H9 (cell line): ENCODE results near the gene SSBP3. TPM values are rescaled to one million over a fixed set of nuclear protein-coding genes. Genes with fewer than 3 reads are reported as not detected.

Experiments
- DNase-seq: peaks from one replicate; pipeline ENCODE4 v3.0.0-alpha.2; 2017
- H2AFZ ChIP-seq: one replicate; pipeline ENCODE4 v1.6.1; 2013; ENCODE audit warnings: mild to moderate bottlenecking, low read length, control low read depth, moderate library complexity
- H2AK5ac ChIP-seq: 2 replicates; pipeline ENCODE4 v1.6.1; 2013; ENCODE audit warnings: low read length, control low read depth, mixed read lengths; ENCODE audit not compliant: insufficient read length
- H2BK120ac ChIP-seq: one replicate; pipeline ENCODE4 v1.6.1; 2013; ENCODE audit warnings: low read depth, mild to moderate bottlenecking, low read length, control low read depth, inconsistent platforms; ENCODE audit not compliant: poor library complexity, severe bottlenecking
- H2BK12ac ChIP-seq: 2 replicates; pipeline ENCODE4 v1.6.1; 2013; ENCODE audit warnings: low read length, control low read depth, mixed read lengths, low read depth; ENCODE audit not compliant: insufficient read length
- H2BK15ac ChIP-seq: 2 replicates; pipeline ENCODE4 v1.6.1; 2013; ENCODE audit warnings: low read depth, low read length, control low read depth
- H2BK20ac ChIP-seq: one replicate; pipeline ENCODE4 v1.6.1; 2013; ENCODE audit warnings: low read depth, mild to moderate bottlenecking, low read length, control low read depth, inconsistent platforms; ENCODE audit not compliant: poor library complexity, severe bottlenecking
- H2BK5ac ChIP-seq: 2 replicates; pipeline ENCODE4 v1.6.1; 2013; ENCODE audit warnings: low read length, control low read depth, mixed read lengths; ENCODE audit not compliant: insufficient read length
- H3K14ac ChIP-seq: 2 replicates; pipeline ENCODE4 v1.6.1; 2013; ENCODE audit warnings: low read length, control low read depth; ENCODE audit not compliant: insufficient read depth
- H3K18ac ChIP-seq: 2 replicates; pipeline ENCODE4 v1.6.1; 2013; ENCODE audit warnings: low read depth, mild to moderate bottlenecking, mixed read lengths, low read length, control low read depth; ENCODE audit not compliant: insufficient read length
- H3K23ac ChIP-seq: 2 replicates; pipeline ENCODE4 v1.6.1; 2013; ENCODE audit warnings: low read length, control low read depth, mixed read lengths, low read depth; ENCODE audit not compliant: insufficient read length
- H3K23me2 ChIP-seq: 2 replicates; pipeline ENCODE4 v1.6.1; 2013; ENCODE audit warnings: low read depth, mild to moderate bottlenecking, mixed read lengths, low read length, control low read depth; ENCODE audit not compliant: insufficient read length, poor library complexity, severe bottlenecking
- H3K27ac ChIP-seq: 2 replicates; pipeline ENCODE4 v1.5.1; 2013; ENCODE audit warnings: low read length, control low read depth, mixed read lengths, low read depth; ENCODE audit not compliant: insufficient read length
- H3K27me3 ChIP-seq: 2 replicates; pipeline ENCODE4 v1.6.1; 2013; ENCODE audit warnings: low read length, control low read depth, inconsistent platforms; ENCODE audit not compliant: insufficient read depth
- H3K4ac ChIP-seq: 2 replicates; pipeline ENCODE4 v1.6.1; 2013; ENCODE audit warnings: low read depth, mild to moderate bottlenecking, control low read depth, inconsistent platforms, low read length, moderate library complexity
- H3K4me1 ChIP-seq: 2 replicates; pipeline ENCODE4 v1.6.1; 2013; ENCODE audit warnings: low read length, control low read depth, inconsistent platforms; ENCODE audit not compliant: insufficient read depth
- H3K4me2 ChIP-seq: 2 replicates; pipeline ENCODE4 v1.6.1; 2013; ENCODE audit warnings: low read length, control low read depth, mixed read lengths; ENCODE audit not compliant: insufficient read length, insufficient read depth
- H3K56ac ChIP-seq: 2 replicates; pipeline ENCODE4 v1.6.1; 2013; ENCODE audit warnings: low read depth, mild to moderate bottlenecking, mixed read lengths, low read length, control low read depth; ENCODE audit not compliant: insufficient read length
- H3K79me1 ChIP-seq: 2 replicates; pipeline ENCODE4 v1.6.1; 2013; ENCODE audit warnings: low read depth, mild to moderate bottlenecking, moderate library complexity, low read length, control low read depth, inconsistent platforms; ENCODE audit not compliant: insufficient read depth, poor library complexity, severe bottlenecking
- H3K79me2 ChIP-seq: 2 replicates; pipeline ENCODE4 v1.6.1; 2013; ENCODE audit warnings: low read length, control low read depth, inconsistent platforms; ENCODE audit not compliant: insufficient read depth
- H3K9ac ChIP-seq: 2 replicates; pipeline ENCODE4 v1.6.1; 2013; ENCODE audit warnings: low read length, control low read depth, mixed read lengths; ENCODE audit not compliant: insufficient read length; ENCODE audit errors: extremely low read depth
- H3K9me3 ChIP-seq: one replicate; pipeline ENCODE4 v1.6.1; 2013; ENCODE audit warnings: low read depth, low read length, inconsistent platforms; ENCODE audit not compliant: control insufficient read depth
- H3T11ph ChIP-seq: one replicate; pipeline ENCODE4 v1.6.1; 2013; ENCODE audit warnings: mild to moderate bottlenecking, low read length, control low read depth, inconsistent platforms
- H4K20me1 ChIP-seq: one replicate; pipeline ENCODE4 v1.6.1; 2013; ENCODE audit not compliant: control insufficient read depth, insufficient read length, insufficient read depth
- H4K5ac ChIP-seq: 2 replicates; pipeline ENCODE4 v1.6.1; 2013; ENCODE audit warnings: low read depth, mild to moderate bottlenecking, mixed read lengths, low read length, control low read depth; ENCODE audit not compliant: insufficient read length
- H4K8ac ChIP-seq: replicated peaks from 2 replicates; pipeline ENCODE4 v1.6.1; 2013; ENCODE audit warnings: low read length, control low read depth, mixed read lengths, low read depth; ENCODE audit not compliant: insufficient read length
- H4K91ac ChIP-seq: 2 replicates; pipeline ENCODE4 v1.6.1; 2013; ENCODE audit warnings: low read depth, mild to moderate bottlenecking, moderate library complexity, mixed read lengths, low read length, control low read depth; ENCODE audit not compliant: insufficient read length
- H3K27ac Mint-ChIP-seq, 3 experiments: 2 replicates in 2 of 3; 3 replicates in 1 of 3; pipeline ENCODE4 v1.8.0; 2020 to 2021; ENCODE audit warnings: mixed read lengths in 3 of 3, mild to moderate bottlenecking in 1 of 3, moderate library complexity in 1 of 3
- H3K27me3 Mint-ChIP-seq: 2 replicates; pipeline ENCODE4 v1.8.0; 2021; ENCODE audit warnings: low read depth, mild to moderate bottlenecking, moderate library complexity, mixed read lengths
- H3K36me3 Mint-ChIP-seq, 3 experiments: 2 replicates in 2 of 3; 3 replicates in 1 of 3; pipeline ENCODE4 v1.8.0; 2020 to 2021; ENCODE audit warnings: low read depth in 3 of 3, mixed read lengths in 3 of 3; ENCODE audit not compliant: insufficient read depth in 1 of 3
- H3K4me1 Mint-ChIP-seq, 2 experiments: 2 replicates each; pipeline ENCODE4 v1.8.0; 2020; ENCODE audit warnings: mixed read lengths in 2 of 2
- H3K4me3 Mint-ChIP-seq, 2 experiments: 2 replicates in 1 of 2; 3 replicates in 1 of 2; pipeline ENCODE4 v1.8.0; 2020 to 2021; ENCODE audit warnings: mild to moderate bottlenecking in 2 of 2, mixed read lengths in 2 of 2, moderate library complexity in 1 of 2
- H3K9me3 Mint-ChIP-seq, 2 experiments: 2 replicates in 1 of 2; 3 replicates in 1 of 2; pipeline ENCODE4 v1.8.0; 2020; ENCODE audit warnings: mild to moderate bottlenecking in 2 of 2, mixed read lengths in 2 of 2, moderate library complexity in 1 of 2
- WGBS: extraction: QIAGEN DNeasy Blood & Tissue Kit; methylation state at CpG from one replicate; pipeline ENCODE4 v1.1.7; 2013; ENCODE audit warnings: missing lambda C conversion rate, low lambda C conversion rate, mixed read lengths; ENCODE audit not compliant: insufficient read length; ENCODE audit errors: extremely low coverage; 5-methylcytosine and 5-hydroxymethylcytosine counted together
- total RNA-seq: library from RNA; stranded (reverse); gene quantifications from 2 replicates; pipeline ENCODE4 v1.2.1, GENCODE V29; 2021
- TF ChIP-seq, protein P1 (sequence below): fragments of 200-600 bp; sonication (generic); conservative IDR thresholded peaks from 3 replicates; pipeline ENCODE4 v1.8.0; 2021; ENCODE audit warnings: antibody characterized with exemption, mild to moderate bottlenecking

The SSBP3 gene
- total RNA-seq, 1 experiment from 2014 or later: 126 TPM

DNA sequence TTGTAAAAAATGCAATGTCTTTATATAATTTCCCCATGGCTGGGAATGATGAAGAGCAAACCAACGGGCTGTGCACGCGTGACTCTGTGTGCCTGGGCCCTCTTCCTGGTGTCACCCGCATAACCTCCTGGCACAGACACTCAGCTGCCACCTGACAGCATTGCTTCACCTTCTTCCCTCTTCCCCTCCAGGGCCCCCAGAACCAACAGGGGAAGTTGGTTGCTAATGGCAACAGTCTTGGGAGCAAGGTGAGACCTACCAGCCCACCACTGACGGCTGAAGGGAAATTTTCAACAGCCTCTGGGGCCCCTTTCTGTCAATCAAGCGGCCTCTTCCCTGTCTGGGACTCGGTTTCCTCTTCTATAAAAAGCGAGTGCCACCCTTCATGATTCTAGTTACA lies 33.2 kb downstream of the SSBP3 start:
- Histone ChIP-seq H3K4ac (no peak overlapping the region), H2BK5ac (no peak overlapping the region), H2AFZ (no peak overlapping the region), H4K5ac (no peak overlapping the region), H3K79me1 (peaks cover 2% of the 10 kb centered on the region), H2BK20ac (no peak overlapping the region), H3K14ac (no peak overlapping the region), H4K20me1 (no peaks in the 10 kb centered on the region), H2BK12ac (no peak overlapping the region), H3K9me3 (no peaks in the 10 kb centered on the region), H3T11ph (no peak overlapping the region), H3K23me2 (no peaks in the 10 kb centered on the region), H3K4me2 (no peak overlapping the region), H3K27me3 (no peaks in the 10 kb centered on the region), H2BK15ac (no peak overlapping the region), H3K79me2 (peaks cover 42% of the 10 kb centered on the region; the same call in 1 of the 2 replicates), H3K18ac (no peak overlapping the region), H4K91ac (no peak overlapping the region), H2BK120ac (no peak overlapping the region), H3K9ac (no peak overlapping the region), H4K8ac (no peak overlapping the region), H3K56ac (no peak overlapping the region), H3K23ac (no peak overlapping the region), H3K4me1 (peaks cover 27% of the 10 kb centered on the region; the same call in 1 of the 2 replicates), H3K27ac (no peak overlapping the region), H2AK5ac (no peak overlapping the region)
- peaks cover 22 to 44% (median 26%) of the 10 kb centered on the region in 3 experiments for H3K36me3 Mint-ChIP-seq
- TF ChIP-seq, protein P1, sequence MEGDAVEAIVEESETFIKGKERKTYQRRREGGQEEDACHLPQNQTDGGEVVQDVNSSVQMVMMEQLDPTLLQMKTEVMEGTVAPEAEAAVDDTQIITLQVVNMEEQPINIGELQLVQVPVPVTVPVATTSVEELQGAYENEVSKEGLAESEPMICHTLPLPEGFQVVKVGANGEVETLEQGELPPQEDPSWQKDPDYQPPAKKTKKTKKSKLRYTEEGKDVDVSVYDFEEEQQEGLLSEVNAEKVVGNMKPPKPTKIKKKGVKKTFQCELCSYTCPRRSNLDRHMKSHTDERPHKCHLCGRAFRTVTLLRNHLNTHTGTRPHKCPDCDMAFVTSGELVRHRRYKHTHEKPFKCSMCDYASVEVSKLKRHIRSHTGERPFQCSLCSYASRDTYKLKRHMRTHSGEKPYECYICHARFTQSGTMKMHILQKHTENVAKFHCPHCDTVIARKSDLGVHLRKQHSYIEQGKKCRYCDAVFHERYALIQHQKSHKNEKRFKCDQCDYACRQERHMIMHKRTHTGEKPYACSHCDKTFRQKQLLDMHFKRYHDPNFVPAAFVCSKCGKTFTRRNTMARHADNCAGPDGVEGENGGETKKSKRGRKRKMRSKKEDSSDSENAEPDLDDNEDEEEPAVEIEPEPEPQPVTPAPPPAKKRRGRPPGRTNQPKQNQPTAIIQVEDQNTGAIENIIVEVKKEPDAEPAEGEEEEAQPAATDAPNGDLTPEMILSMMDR: no peak
- H3K4me3 Mint-ChIP-seq: no peak overlapping the region
- DNase-seq: no peak
- no CpG with 5 or more reads among the region's 8 CpGs for WGBS
- H3K27me3 Mint-ChIP-seq: no peaks in the 10 kb centered on the region
- peaks cover 68 to 78% of the 10 kb centered on the region in 2 experiments for H3K4me1 Mint-ChIP-seq
- H3K27ac Mint-ChIP-seq: peak overlapping the region in 1 of 3 experiments; percentile 84; a peak in 1 of 7 replicates
- no peaks in the 10 kb centered on the region for H3K9me3 Mint-ChIP-seq
